ENCODE data around the gene DBNL.

The DBNL gene

DNA sequence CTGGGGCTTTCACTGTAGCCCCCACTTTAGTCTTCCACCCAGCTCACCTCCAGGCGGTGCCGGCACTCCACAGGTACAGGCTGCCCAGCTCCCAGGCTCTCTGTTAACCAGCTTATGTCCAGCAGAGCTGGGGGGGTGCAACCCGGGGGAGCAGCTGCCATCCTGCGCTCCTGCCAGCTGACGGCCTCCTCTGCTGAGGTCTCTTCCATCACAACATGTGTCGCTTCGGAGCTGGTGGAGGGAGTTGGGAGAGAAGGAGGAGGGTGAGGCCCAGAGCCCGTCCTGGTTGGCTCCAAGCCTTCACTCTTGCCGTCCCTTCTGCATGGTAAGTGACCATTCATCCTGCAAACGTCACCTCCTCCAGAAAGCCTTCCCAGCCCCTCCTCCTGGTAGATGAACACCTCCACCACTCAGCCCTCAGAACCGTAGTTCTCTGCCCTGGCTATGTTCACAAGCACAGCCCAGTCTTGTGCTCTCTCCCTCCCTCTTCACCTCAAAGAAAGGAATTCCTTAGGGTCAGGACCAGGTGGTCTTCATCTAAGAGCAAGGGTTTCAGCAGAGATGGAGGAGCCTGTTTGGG lies 36.3 kb downstream of the DBNL start:
- DNase-seq (ENCODE audit: low read depth, low spot score) = no peak
- no peak overlapping the region for H3K9ac ChIP-seq (ENCODE audit: insufficient read length)
- TF ChIP-seq EZH2 (IDR thresholded peaks at IDR 0.05) (no peak), FOXP2 (optimal IDR thresholded peaks at IDR 0.05; ENCODE audit: control extremely low read depth, extremely low read length, insufficient read depth) (no peak), POLR2AphosphoS5 (IDR thresholded peaks at IDR 0.05; ENCODE audit: borderline replicate concordance, low read depth, low read length) (no peak)
- no peak overlapping the region for H3K27ac ChIP-seq
- H3K4me3 ChIP-seq = no peak overlapping the region
- H3K9me3 ChIP-seq (ENCODE audit: low read depth, low read length) = no peaks in the 10 kb centered on the region
- peaks cover 12% of the 10 kb centered on the region; the same call in 1 of the 2 replicates for H3K36me3 ChIP-seq (ENCODE audit: insufficient read depth, low read length)

DNA sequence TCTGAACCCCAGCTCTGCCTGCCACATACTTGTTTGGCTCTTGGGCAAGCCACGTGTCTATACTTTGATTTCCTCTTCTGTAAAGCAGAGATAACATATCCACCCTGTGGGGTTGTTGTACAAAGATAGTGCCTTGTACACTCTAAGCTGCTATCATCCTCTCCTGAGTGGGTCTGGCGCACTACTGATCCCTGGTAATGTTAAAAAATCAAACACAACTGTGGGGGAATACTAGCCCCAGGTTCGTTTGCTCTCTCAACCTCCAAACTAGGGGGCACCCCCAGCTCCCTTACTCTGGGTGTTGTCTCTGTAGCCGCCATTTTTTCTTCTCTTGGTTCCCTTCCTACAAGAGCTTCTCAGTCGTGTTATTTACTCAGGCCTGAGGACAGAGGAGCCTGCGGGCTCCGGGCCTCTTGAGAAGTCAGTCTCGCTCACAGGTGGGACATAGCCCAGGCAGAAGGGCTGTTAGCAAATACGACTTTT lies 36.8 kb downstream of the DBNL start:
- DNase-seq (ENCODE audit: low read depth, low spot score) = no peak
- Histone ChIP-seq H3K9ac (ENCODE audit: insufficient read length) (no peak overlapping the region), H3K36me3 (ENCODE audit: insufficient read depth, low read length) (peaks cover 9% of the 10 kb centered on the region; the same call in 1 of the 2 replicates), H3K4me3 (peak overlapping the region; percentile 79), H3K27ac (no peak overlapping the region), H3K9me3 (ENCODE audit: low read depth, low read length) (no peaks in the 10 kb centered on the region)
- TF ChIP-seq POLR2AphosphoS5 (IDR thresholded peaks at IDR 0.05; ENCODE audit: borderline replicate concordance, low read depth, low read length) (no peak), FOXP2 (optimal IDR thresholded peaks at IDR 0.05; ENCODE audit: control extremely low read depth, extremely low read length, insufficient read depth) (no peak), EZH2 (IDR thresholded peaks at IDR 0.05) (no peak)

DNA sequence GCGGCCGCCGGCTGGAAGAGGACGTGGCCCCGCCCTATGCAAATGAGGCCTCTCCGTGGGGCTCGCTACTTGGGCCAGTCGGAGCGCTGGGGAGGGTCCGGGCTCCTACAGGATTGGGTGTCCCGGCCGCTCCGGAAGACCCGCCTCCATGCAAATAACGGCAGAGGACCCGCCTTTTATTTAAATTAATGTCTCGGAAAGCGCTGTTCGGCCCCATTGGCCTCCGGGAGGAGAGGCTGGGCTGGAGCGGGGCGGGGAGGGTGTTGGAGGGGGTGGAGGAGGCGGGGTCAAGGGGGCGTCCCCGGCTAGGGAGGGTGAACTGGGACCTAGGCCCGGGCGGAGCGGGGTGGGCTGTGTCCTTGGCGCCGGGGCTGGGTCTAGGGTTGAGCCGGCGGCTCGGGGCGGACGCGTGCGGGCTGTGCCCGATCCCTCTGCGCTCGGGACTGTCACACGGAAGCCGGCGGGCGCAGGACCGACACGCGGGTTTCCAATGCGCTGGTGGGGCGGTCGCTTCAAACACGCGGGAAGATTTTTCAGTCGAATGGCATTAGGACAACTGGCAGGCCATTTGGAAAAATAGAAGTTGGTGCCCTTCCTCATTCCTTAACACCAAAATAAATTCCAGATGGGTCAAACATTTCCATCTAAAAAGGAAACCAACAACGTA lies 38.2 kb downstream of the DBNL start:
- Histone ChIP-seq H3K4me3 (peak overlapping the region; percentile 91), H3K9ac (ENCODE audit: insufficient read length) (peak overlapping the region; percentile 85), H3K9me3 (ENCODE audit: low read depth, low read length) (no peaks in the 10 kb centered on the region), H3K36me3 (ENCODE audit: insufficient read depth, low read length) (peaks cover 9% of the 10 kb centered on the region; the same call in 1 of the 2 replicates), H3K27ac (peak overlapping the region; percentile 64)
- TF ChIP-seq POLR2AphosphoS5 (IDR thresholded peaks at IDR 0.05; ENCODE audit: borderline replicate concordance, low read depth, low read length) = peak; percentile 63; the same call in 1 of the 2 replicates
- no peak for TF ChIP-seq FOXP2 (optimal IDR thresholded peaks at IDR 0.05; ENCODE audit: control extremely low read depth, extremely low read length, insufficient read depth)
- TF ChIP-seq EZH2 (IDR thresholded peaks at IDR 0.05) = no peak
- DNase-seq (ENCODE audit: low read depth, low spot score) = peak; percentile 83

DNA sequence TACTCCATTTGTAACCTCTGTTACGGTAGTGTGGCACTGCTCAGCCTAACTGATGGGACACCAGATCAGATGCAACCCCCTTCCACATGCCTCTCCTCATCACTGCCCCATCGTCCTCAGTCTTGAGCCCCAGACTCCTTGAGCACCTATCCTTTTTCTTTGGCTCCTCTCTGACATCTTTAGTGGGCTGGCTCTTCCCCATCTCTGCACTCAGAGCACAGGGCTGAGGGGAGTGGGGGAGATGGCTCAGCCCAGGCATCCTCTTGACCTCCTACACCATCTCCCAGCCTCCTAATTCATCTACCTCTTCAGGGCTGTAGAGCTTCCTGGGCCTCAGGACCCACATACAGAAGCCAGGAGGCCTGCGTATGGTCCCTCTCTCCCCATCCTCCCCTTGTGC lies 39.3 kb downstream of the DBNL start:
- peaks cover 4% of the 10 kb centered on the region; the same call in 1 of the 2 replicates for H3K36me3 ChIP-seq (ENCODE audit: insufficient read depth, low read length)
- DNase-seq (ENCODE audit: low read depth, low spot score) = no peak
- H3K27ac ChIP-seq = no peak overlapping the region
- no peaks in the 10 kb centered on the region for H3K9me3 ChIP-seq (ENCODE audit: low read depth, low read length)
- no peak overlapping the region for H3K9ac ChIP-seq (ENCODE audit: insufficient read length)
- no peak for TF ChIP-seq FOXP2 (optimal IDR thresholded peaks at IDR 0.05; ENCODE audit: control extremely low read depth, extremely low read length, insufficient read depth)
- TF ChIP-seq EZH2 (IDR thresholded peaks at IDR 0.05) = no peak
- no peak for TF ChIP-seq POLR2AphosphoS5 (IDR thresholded peaks at IDR 0.05; ENCODE audit: borderline replicate concordance, low read depth, low read length)
- no peak overlapping the region for H3K4me3 ChIP-seq

DNA sequence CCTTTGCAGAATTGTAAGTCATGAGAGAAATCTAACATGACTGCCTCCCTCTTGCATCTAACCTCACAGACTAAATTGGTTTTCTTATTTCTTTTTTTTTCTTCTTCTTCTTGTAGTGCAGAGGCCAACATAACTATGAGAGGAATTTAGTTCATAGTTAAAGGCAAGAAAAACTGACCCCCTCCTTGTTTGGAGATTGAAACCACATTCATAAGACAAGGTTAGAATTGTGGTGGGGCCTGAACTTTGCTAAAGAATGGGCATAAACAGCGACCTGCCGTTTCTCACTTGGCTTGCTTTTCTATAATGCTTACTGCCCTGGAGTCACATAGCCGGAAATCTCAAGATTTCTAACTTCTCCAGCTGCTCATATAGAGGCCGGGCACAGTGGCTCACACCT lies 40.2 kb downstream of the DBNL start:
- no peak for DNase-seq (ENCODE audit: low read depth, low spot score)
- H3K36me3 ChIP-seq (ENCODE audit: insufficient read depth, low read length) = peaks cover 4% of the 10 kb centered on the region; the same call in 1 of the 2 replicates
- H3K9me3 ChIP-seq (ENCODE audit: low read depth, low read length) = no peaks in the 10 kb centered on the region
- H3K4me3 ChIP-seq = no peak overlapping the region
- TF ChIP-seq POLR2AphosphoS5 (IDR thresholded peaks at IDR 0.05; ENCODE audit: borderline replicate concordance, low read depth, low read length) = no peak
- no peak for TF ChIP-seq EZH2 (IDR thresholded peaks at IDR 0.05)
- TF ChIP-seq FOXP2 (optimal IDR thresholded peaks at IDR 0.05; ENCODE audit: control extremely low read depth, extremely low read length, insufficient read depth) = no peak
- H3K9ac ChIP-seq (ENCODE audit: insufficient read length) = no peak overlapping the region
- H3K27ac ChIP-seq = no peak overlapping the region

DNA sequence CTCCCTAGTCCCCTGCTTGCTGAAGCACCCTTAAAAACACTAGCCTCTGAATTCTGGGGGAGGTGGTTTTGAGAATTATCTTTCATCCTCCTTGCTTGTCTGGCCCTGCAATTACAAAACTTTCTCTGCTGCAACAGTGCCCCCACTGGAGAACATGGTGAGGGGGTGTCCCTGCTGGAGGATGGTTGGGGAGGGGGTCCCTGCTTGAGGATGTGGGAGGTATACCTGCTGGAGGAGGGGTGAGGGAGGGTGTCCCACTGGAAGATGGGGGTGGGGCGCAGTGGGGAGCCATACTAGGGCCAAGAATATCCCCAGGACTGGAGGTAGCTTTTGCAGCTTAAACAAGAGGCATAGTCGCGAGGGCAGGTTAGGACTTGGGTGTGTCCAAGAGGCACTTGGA lies 41.0 kb downstream of the DBNL start:
- Histone ChIP-seq H3K9ac (ENCODE audit: insufficient read length) (no peak overlapping the region), H3K9me3 (ENCODE audit: low read depth, low read length) (no peaks in the 10 kb centered on the region), H3K27ac (no peak overlapping the region), H3K36me3 (ENCODE audit: insufficient read depth, low read length) (no peaks in the 10 kb centered on the region), H3K4me3 (no peak overlapping the region)
- no peak for DNase-seq (ENCODE audit: low read depth, low spot score)
- TF ChIP-seq FOXP2 (optimal IDR thresholded peaks at IDR 0.05; ENCODE audit: control extremely low read depth, extremely low read length, insufficient read depth) (no peak), POLR2AphosphoS5 (IDR thresholded peaks at IDR 0.05; ENCODE audit: borderline replicate concordance, low read depth, low read length) (no peak), EZH2 (IDR thresholded peaks at IDR 0.05) (no peak)

DNA sequence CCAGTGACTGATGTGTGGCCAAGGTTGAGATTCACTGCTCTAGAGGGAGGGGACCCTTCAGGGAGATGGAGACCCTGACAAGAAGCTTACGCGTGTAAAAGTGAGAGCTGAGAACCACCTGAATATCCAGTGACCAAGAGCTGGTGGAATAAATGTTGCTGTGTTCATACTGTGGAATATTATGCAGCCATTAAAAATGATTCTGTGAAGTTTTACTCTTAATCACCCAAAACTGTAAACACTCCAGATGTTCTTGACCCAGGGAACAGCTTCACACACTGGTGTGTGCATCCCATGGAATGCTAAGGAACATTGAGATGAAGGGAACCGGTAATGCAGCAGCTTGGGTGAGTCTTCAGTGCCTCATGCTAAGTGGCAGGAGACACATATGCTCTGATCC lies 42.1 kb downstream of the DBNL start:
- H3K4me3 ChIP-seq = no peak overlapping the region
- no peak for TF ChIP-seq POLR2AphosphoS5 (IDR thresholded peaks at IDR 0.05; ENCODE audit: borderline replicate concordance, low read depth, low read length)
- no peak for TF ChIP-seq FOXP2 (optimal IDR thresholded peaks at IDR 0.05; ENCODE audit: control extremely low read depth, extremely low read length, insufficient read depth)
- TF ChIP-seq EZH2 (IDR thresholded peaks at IDR 0.05) = no peak
- H3K36me3 ChIP-seq (ENCODE audit: insufficient read depth, low read length) = no peaks in the 10 kb centered on the region
- H3K9me3 ChIP-seq (ENCODE audit: low read depth, low read length) = no peaks in the 10 kb centered on the region
- H3K9ac ChIP-seq (ENCODE audit: insufficient read length) = no peak overlapping the region
- H3K27ac ChIP-seq = no peak overlapping the region
- no peak for DNase-seq (ENCODE audit: low read depth, low spot score)

DNA sequence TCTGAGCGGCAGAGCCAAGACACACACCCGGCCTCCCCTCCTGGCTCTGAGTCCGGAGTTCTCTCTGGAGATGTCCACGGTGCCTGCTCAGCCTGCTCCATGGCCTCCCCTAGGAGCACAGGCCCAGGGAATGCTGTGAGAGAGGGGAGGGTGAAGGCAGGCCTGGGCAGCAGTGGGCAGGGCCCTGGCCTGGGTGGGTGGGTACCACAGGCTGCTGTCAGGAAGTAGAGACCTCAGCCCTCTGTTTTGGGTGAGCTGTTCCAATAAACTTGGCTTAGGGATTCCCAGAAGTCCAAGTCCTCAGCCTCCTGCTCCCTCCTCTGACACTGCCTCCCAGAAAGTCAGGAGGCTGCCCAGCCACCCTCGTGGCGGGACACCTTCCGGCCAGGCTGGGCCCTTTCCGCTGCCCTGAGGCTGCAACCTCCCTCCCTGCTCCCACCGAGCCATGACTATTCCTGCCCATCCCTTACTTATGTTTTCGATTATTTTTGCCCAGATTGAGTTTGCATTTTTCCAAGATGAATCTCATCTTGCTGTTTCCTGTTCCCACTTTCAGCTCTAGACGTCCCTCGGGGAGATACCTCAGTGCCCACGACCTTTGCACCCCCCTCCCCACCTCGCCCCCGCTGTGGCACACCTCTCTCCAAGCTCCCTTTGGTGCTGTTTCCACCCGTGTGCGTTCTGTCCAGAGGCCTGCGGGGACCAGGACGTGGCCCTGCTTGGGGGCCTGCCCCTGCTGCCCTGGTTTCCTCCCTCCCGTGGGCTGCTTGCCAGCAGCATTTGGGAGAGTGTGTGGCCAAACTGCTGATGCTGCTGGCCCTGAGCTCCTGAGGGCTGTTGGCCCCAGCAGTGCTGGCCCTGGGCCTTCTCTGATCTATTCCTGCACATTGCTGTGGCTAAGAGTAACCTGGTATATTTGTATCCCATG lies 43.7 kb downstream of the DBNL start:
- Histone ChIP-seq H3K36me3 (ENCODE audit: insufficient read depth, low read length) (no peaks in the 10 kb centered on the region), H3K27ac (no peak overlapping the region), H3K9ac (ENCODE audit: insufficient read length) (no peak overlapping the region), H3K4me3 (no peak overlapping the region), H3K9me3 (ENCODE audit: low read depth, low read length) (no peaks in the 10 kb centered on the region)
- no peak for DNase-seq (ENCODE audit: low read depth, low spot score)
- no peak for TF ChIP-seq POLR2AphosphoS5 (IDR thresholded peaks at IDR 0.05; ENCODE audit: borderline replicate concordance, low read depth, low read length)
- TF ChIP-seq EZH2 (IDR thresholded peaks at IDR 0.05) = no peak
- no peak for TF ChIP-seq FOXP2 (optimal IDR thresholded peaks at IDR 0.05; ENCODE audit: control extremely low read depth, extremely low read length, insufficient read depth)
